ENCODE measurements around the gene PRPH2.
"Not testable (repeated sequence)": the region's sequence is repeated elsewhere in the genome, so short reads cannot be mapped to it uniquely, and the experiment has no call there.

PRPH2 gene

GRCh38 chr6:42745640-42746462 lies 23.5 kb upstream of the PRPH2 start, which contains the start of gene TBCC:
TBCC (minus strand) TSS chr6:42746103; CDS start chr6:42746073, 30 bp downstream.
- H3K27me3 ChIP-seq, result no peaks in the 10 kb centered on the region
- H4K20me1 ChIP-seq, result peaks cover 10 to 24% (median 21%) of the 10 kb centered on the region in 11 experiments; a peak in 19 of 22 replicates
- H3K4me1 ChIP-seq, result peaks cover 56 to 64% (median 59%) of the 10 kb centered on the region in 10 experiments
- TF ChIP-seq Cebpa-rat (IDR thresholded peaks at IDR 0.05), result no peak
- H3K9me3 ChIP-seq (replicated peaks in 1 of 11), result no peaks in the 10 kb centered on the region
- H3K4me2 ChIP-seq, result peak within 1 kb of the TSS; percentile 89 to 98 (median 96)
- peak within 1 kb of the TSS; percentile 78 to 99 (median 96) for H3K4me3 ChIP-seq
- peak within 1 kb of the TSS; percentile 88 to 99 (median 97) for H3K9ac ChIP-seq
- H3K27ac ChIP-seq, result peak within 1 kb of the TSS; percentile 83 to 99 (median 96)
- H3K36me3 ChIP-seq, result peaks cover 0 to 7% (median 0%) of the 10 kb centered on the region in 11 experiments; a peak in 2 of 22 replicates

- peaks cover 0 to 7% (median 0%) of the 10 kb centered on the region in 11 experiments; a peak in 2 of 22 replicates for H3K36me3 ChIP-seq
- peaks cover 10 to 24% (median 21%) of the 10 kb centered on the region in 11 experiments; a peak in 19 of 22 replicates for H4K20me1 ChIP-seq
- H3K4me3 ChIP-seq, result peak overlapping the region; percentile 78 to 99 (median 96)
- peak overlapping the region; percentile 88 to 98 (median 96) for H3K4me2 ChIP-seq
- H3K4me1 ChIP-seq, result peaks cover 59 to 70% (median 64%) of the 10 kb centered on the region in 10 experiments
- H3K27me3 ChIP-seq, result no peaks in the 10 kb centered on the region
- H3K27ac ChIP-seq, result peak overlapping the region; percentile 83 to 99 (median 96)
- peak in 1 of 11 experiments; percentile 47; a peak in 1 of 22 replicates for TF ChIP-seq Cebpa-rat (IDR thresholded peaks at IDR 0.05)
- H3K9me3 ChIP-seq (replicated peaks in 1 of 11), result no peaks in the 10 kb centered on the region
- H3K9ac ChIP-seq, result peak overlapping the region; percentile 88 to 99 (median 97)
Measured at GRCh38 chr6:42745083-42745639, 22.8 kb upstream of the PRPH2 start.

GRCh38 chr6:42744351-42744893 lies 22.0 kb upstream of the PRPH2 start:
- no peaks in the 10 kb centered on the region for H3K9me3 ChIP-seq (replicated peaks in 1 of 11)
- H3K36me3 ChIP-seq, result peaks cover 0 to 7% (median 0%) of the 10 kb centered on the region in 11 experiments; a peak in 2 of 22 replicates
- no peaks in the 10 kb centered on the region for H3K27me3 ChIP-seq
- peak overlapping the region; percentile 88 to 99 (median 97) for H3K9ac ChIP-seq
- peak overlapping the region; percentile 78 to 99 (median 96) for H3K4me3 ChIP-seq
- peaks cover 10 to 24% (median 21%) of the 10 kb centered on the region in 11 experiments; a peak in 19 of 22 replicates for H4K20me1 ChIP-seq
- peak overlapping the region; percentile 7 to 99 (median 96); a peak in 19 of 22 replicates for H3K27ac ChIP-seq
- no peak for TF ChIP-seq Cebpa-rat (IDR thresholded peaks at IDR 0.05)
- peak overlapping the region; percentile 88 to 98 (median 96) for H3K4me2 ChIP-seq
- H3K4me1 ChIP-seq, result peaks cover 53 to 69% (median 65%) of the 10 kb centered on the region in 10 experiments

GRCh38 chr6:42742116-42742894 lies 19.9 kb upstream of the PRPH2 start:
- Histone ChIP-seq H3K36me3 (peaks cover 0 to 7% (median 0%) of the 10 kb centered on the region in 11 experiments; a peak in 2 of 22 replicates), H3K27me3 (no peaks in the 10 kb centered on the region), H3K4me1 (peaks cover 37 to 54% (median 47%) of the 10 kb centered on the region in 10 experiments), H3K4me3 (peak overlapping the region in 2 of 10 experiments; percentile 7 to 84; a peak in 2 of 20 replicates), H3K9me3 (replicated peaks in 1 of 11) (no peaks in the 10 kb centered on the region), H3K4me2 (peak overlapping the region in 10 of 11 experiments; percentile 88 to 98 (median 96); a peak in 19 of 22 replicates), H3K27ac (peak overlapping the region in 9 of 11 experiments; percentile 9 to 99 (median 97); a peak in 18 of 22 replicates), H3K9ac (peak overlapping the region in 8 of 11 experiments; percentile 46 to 99 (median 97); a peak in 15 of 22 replicates), H4K20me1 (peaks cover 10 to 24% (median 21%) of the 10 kb centered on the region in 11 experiments; a peak in 19 of 22 replicates)
- peak in 3 of 11 experiments; percentile 46 to 51 (median 46); a peak in 5 of 22 replicates for TF ChIP-seq Cebpa-rat (IDR thresholded peaks at IDR 0.05)

- no peak for TF ChIP-seq Cebpa-rat (IDR thresholded peaks at IDR 0.05)
- peaks cover 0 to 7% (median 0%) of the 10 kb centered on the region in 11 experiments; a peak in 2 of 22 replicates for H3K36me3 ChIP-seq
- peak overlapping the region in 10 of 11 experiments; percentile 25 to 98 (median 96); a peak in 20 of 22 replicates for H3K4me2 ChIP-seq
- H3K27ac ChIP-seq, result peak overlapping the region in 8 of 11 experiments; percentile 94 to 99 (median 97); a peak in 14 of 22 replicates
- no peaks in the 10 kb centered on the region for H3K27me3 ChIP-seq
- H3K9ac ChIP-seq, result peak overlapping the region in 3 of 11 experiments; percentile 93 to 98 (median 95); a peak in 5 of 22 replicates
- H3K9me3 ChIP-seq (replicated peaks in 1 of 11), result no peaks in the 10 kb centered on the region
- no peak overlapping the region for H3K4me3 ChIP-seq
- H4K20me1 ChIP-seq, result peaks cover 10 to 24% (median 21%) of the 10 kb centered on the region in 11 experiments; a peak in 19 of 22 replicates
- H3K4me1 ChIP-seq, result peaks cover 37 to 62% (median 55%) of the 10 kb centered on the region in 10 experiments
Measured at GRCh38 chr6:42740725-42741124, 18.3 kb upstream of the PRPH2 start.

- H3K9ac ChIP-seq, result peak overlapping the region in 2 of 11 experiments; percentile 10 to 39; a peak in 2 of 22 replicates
- no peaks in the 10 kb centered on the region for H3K27me3 ChIP-seq
- no peaks in the 10 kb centered on the region for H3K36me3 ChIP-seq
- H3K27ac ChIP-seq, result peak overlapping the region in 2 of 11 experiments; percentile 5 to 28; a peak in 1 of 22 replicates
- peak overlapping the region in 10 of 11 experiments; percentile 3 to 69 (median 53); a peak in 18 of 22 replicates for H3K4me2 ChIP-seq
- no peak overlapping the region for H3K4me3 ChIP-seq
- H3K9me3 ChIP-seq (replicated peaks in 1 of 11), result peaks cover 0 to 10% (median 0%) of the 10 kb centered on the region in 11 experiments; a peak in 5 of 22 replicates
- no peak for TF ChIP-seq Cebpa-rat (IDR thresholded peaks at IDR 0.05)
- H3K4me1 ChIP-seq, result peaks cover 14 to 37% (median 30%) of the 10 kb centered on the region in 10 experiments
- no peaks in the 10 kb centered on the region for H4K20me1 ChIP-seq
Measured at GRCh38 chr6:42735976-42736375, 13.6 kb upstream of the PRPH2 start.

- Histone ChIP-seq H3K9me3 (replicated peaks in 1 of 11) (peaks cover 0 to 10% (median 0%) of the 10 kb centered on the region in 11 experiments; a peak in 5 of 22 replicates), H3K4me2 (peak overlapping the region in 7 of 11 experiments; percentile 25 to 53 (median 38); a peak in 11 of 22 replicates), H3K4me1 (peaks cover 8 to 27% (median 20%) of the 10 kb centered on the region in 10 experiments)
- H3K9ac ChIP-seq, H3K4me3 ChIP-seq, H3K36me3 ChIP-seq, H3K27ac ChIP-seq, H3K27me3 ChIP-seq, H4K20me1 ChIP-seq: not testable (repeated sequence)
Measured at GRCh38 chr6:42733867-42734481, 11.6 kb upstream of the PRPH2 start.
